AG04450 (cell line): ENCODE measurements around the gene DPYD. TPM values are rescaled to one million over a fixed set of nuclear protein-coding genes. Genes with fewer than 3 reads are reported as not detected.
A peak's percentile ranks its signal among the peaks of the same experiment; 100 is the strongest.

Source experiments
- CTCF ChIA-PET: fragments of 300-600, 350-600 bp; formaldehyde crosslinking; extraction: SDS; loops from one replicate; lab custom pipeline; 2022; ENCODE audit warnings: antibody characterized with exemption, inconsistent platforms; lab: Charles Lee
- POLR2A ChIA-PET: fragments of 350-600 bp; formaldehyde crosslinking; extraction: SDS; loops from one replicate; lab custom pipeline; 2021; ENCODE audit warnings: antibody characterized with exemption, inconsistent platforms; lab: Yijun Ruan, JAX
- DNase-seq: peaks from one replicate; pipeline ENCODE4 v3.0.0-alpha.2; 2011; ENCODE audit warnings: low read depth, low spot score
- H3K27ac ChIP-seq: one replicate; pipeline ENCODE4 v1.5.1; 2012; ENCODE audit warnings: low read depth, low read length, control low read depth
- H3K27me3 ChIP-seq: one replicate; pipeline ENCODE4 v1.6.0; 2012; ENCODE audit warnings: low read length; ENCODE audit not compliant: control insufficient read depth, insufficient read depth
- H3K4me3 ChIP-seq: 2 replicates; pipeline ENCODE4 v1.5.1; 2011; ENCODE audit warnings: mild to moderate bottlenecking, low read depth, low read length, control low read depth
- H3K9me3 ChIP-seq: 2 replicates; pipeline ENCODE4 v1.5.1; 2012; ENCODE audit warnings: low read length; ENCODE audit not compliant: control insufficient read depth, insufficient read depth
- CTCF ChIP-seq: IDR thresholded peaks from 2 replicates; pipeline ENCODE4 v1.5.1; 2011; ENCODE audit warnings: low read depth, low read length, control low read depth, inconsistent platforms
- polyA plus RNA-seq: library from polyadenylated mRNA; depleted of rRNA; stranded (reverse); fragments of >200 nt; gene quantifications from 2 replicates; pipeline ENCODE4 v1.2.3, GENCODE V29; 2011

Gene DPYD
- polyA plus RNA-seq, 1 experiment = 21.4 TPM

- TF ChIP-seq CTCF = no peak
- ChIA-PET POLR2A (no interaction called here), CTCF (interaction anchor here (1.0 kb wide), 1 partner anchor 146 kb away, joined by 3 read pairs; no protein-coding TSS in a partner anchor)
- DNase-seq = no peak
- Histone ChIP-seq H3K9me3 (no peaks in the 10 kb centered on the region; the same call in 1 of the 2 replicates), H3K27me3 (no peaks in the 10 kb centered on the region), H3K27ac (no peak overlapping the region), H3K4me3 (no peak overlapping the region)
Measured at GRCh38 chr1:97674517-97674916, 246.3 kb downstream of the DPYD start.

GRCh38 chr1:97668945-97669344, 251.9 kb downstream of the DPYD start:
- CTCF ChIA-PET = interaction anchor here (0.9 kb wide), 1 partner anchor 65 kb away, joined by 3 read pairs; no protein-coding TSS in a partner anchor
- 0 out of 2 replicates have a peak, but pooled peaks have one; percentile 10 for TF ChIP-seq CTCF
- POLR2A ChIA-PET = no interaction called here
- no peaks in the 10 kb centered on the region for H3K27me3 ChIP-seq
- DNase-seq = no peak
- no peaks in the 10 kb centered on the region; the same call in 1 of the 2 replicates for H3K9me3 ChIP-seq
- no peak overlapping the region for H3K4me3 ChIP-seq
- no peak overlapping the region for H3K27ac ChIP-seq

- no peaks in the 10 kb centered on the region for H3K27me3 ChIP-seq
- H3K27ac ChIP-seq = no peak overlapping the region
- ChIA-PET POLR2A (no interaction called here), CTCF (no interaction called here)
- H3K9me3 ChIP-seq = no peaks in the 10 kb centered on the region
- H3K4me3 ChIP-seq = no peak overlapping the region
- TF ChIP-seq CTCF = no peak
- DNase-seq = no peak
Measured at GRCh38 chr1:97660431-97661105, 260.3 kb downstream of the DPYD start.

- Histone ChIP-seq H3K27me3 (no peaks in the 10 kb centered on the region), H3K9me3 (no peaks in the 10 kb centered on the region), H3K27ac (no peak overlapping the region), H3K4me3 (no peak overlapping the region)
- no peak for TF ChIP-seq CTCF
- POLR2A ChIA-PET = no interaction called here
- DNase-seq = no peak
- CTCF ChIA-PET = no interaction called here
Measured at GRCh38 chr1:97654876-97655585, 265.8 kb downstream of the DPYD start.

GRCh38 chr1:97651250-97651649, 269.6 kb downstream of the DPYD start:
- Histone ChIP-seq H3K27ac (no peak overlapping the region), H3K27me3 (no peaks in the 10 kb centered on the region), H3K9me3 (no peaks in the 10 kb centered on the region), H3K4me3 (no peak overlapping the region)
- no peak for DNase-seq
- ChIA-PET CTCF (no interaction called here), POLR2A (interaction anchor here (0.6 kb wide), 1 partner anchor 51 kb away, joined by 4 read pairs; no protein-coding TSS in a partner anchor)
- no peak for TF ChIP-seq CTCF
